Measurements from ENCODE around the gene FKBP15.
"Not testable (repeated sequence)": the region's sequence is repeated elsewhere in the genome, so short reads cannot be mapped to it uniquely, and the experiment has no call there.

FKBP15 gene

DNA sequence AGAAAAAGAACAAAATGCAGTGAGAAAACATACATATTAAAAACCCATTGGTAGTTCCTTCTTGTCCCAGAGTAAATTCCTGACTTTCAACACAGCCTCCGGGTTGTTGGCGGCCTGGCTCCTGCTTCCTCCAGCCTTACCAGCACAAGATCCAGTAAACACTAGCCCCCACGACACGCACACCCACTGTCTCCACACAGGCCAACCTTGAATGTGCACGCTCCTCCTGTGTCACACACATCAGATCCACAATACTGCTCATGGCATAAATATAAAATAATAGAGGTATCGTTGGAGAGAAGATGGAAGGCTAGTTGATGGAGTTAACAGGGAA is 72.7 kb downstream of the FKBP15 start:
- no peak for DNase-seq (ENCODE audit: low read depth)

DNA sequence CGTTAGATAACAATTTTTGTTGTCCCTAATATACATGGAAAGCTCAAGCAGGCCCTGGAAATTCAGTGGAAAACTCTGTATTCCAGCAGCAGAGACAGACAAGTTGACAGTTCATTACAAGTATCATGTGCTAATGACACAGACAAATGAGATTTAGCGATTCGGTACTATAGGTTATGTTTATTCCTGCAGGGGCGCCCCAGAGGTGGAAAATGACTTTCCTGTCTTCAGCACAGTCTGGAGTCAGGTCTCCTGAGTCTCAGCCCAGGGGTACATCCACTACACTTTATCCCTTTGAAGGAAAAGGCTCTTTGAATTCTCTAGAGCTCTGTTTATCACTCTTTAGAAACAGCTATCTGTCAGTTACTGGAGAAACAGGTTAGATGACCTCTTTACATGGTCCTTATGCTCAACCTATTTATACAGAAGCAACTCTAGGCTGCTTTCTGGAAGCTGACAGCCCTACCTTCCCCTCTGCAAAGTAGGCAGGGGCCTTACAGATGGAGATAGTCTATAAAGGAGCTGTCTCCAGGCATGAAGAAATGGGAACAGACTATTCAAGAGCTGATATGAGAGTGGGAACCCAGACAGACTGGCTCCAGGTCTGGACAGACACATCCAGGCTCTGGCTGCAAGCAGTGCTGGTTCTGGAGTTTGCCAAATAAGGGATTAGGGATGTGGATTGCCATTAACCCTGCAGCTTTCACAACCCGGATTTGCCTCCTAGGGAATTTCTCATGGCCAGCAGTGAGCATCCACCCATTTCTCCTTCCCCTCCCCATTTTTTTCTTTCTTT is 77.4 kb downstream of the FKBP15 start:
- DNase-seq (ENCODE audit: low read depth) = no peak

DNA sequence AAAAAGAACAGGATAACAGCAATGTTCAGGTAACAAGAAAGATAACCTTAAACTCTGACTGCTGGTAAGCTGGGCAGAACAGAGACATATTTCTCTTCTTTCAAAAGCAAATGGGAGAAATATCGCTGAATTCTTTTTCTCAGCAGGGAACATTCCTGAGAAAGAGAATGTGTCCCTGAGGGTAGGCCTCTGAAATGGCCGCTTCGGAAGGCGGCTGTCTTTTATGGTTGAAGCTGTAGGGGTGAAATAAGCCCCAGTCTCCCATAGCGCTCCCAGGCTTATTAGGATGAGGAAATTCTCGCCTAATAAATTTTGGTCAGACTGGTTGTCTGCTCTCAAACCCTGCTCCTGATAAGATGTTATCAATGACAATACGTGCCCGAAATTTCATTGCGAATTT is 80.2 kb downstream of the FKBP15 start:
- DNase-seq (ENCODE audit: low read depth) = not testable (repeated sequence)

DNA sequence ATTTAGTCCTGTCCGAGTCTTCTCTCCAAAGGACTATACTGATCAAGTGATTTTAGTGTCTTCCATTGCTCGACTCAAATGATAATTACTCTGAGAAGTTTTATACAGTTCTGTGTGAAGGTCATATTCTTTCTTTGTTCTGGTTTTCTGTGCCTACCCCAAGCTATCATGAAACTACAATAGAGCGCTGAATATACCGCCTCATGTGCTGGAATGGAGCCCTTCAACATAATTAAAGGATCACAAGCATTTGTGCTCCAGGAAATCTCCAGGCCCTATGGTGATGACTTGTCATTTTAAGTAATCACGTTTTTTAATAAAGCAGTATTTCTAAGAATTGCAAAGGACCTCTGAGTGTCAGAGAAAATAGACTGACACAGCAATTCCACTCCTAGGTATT is 81.1 kb downstream of the FKBP15 start:
- DNase-seq (ENCODE audit: low read depth) = no peak

DNA sequence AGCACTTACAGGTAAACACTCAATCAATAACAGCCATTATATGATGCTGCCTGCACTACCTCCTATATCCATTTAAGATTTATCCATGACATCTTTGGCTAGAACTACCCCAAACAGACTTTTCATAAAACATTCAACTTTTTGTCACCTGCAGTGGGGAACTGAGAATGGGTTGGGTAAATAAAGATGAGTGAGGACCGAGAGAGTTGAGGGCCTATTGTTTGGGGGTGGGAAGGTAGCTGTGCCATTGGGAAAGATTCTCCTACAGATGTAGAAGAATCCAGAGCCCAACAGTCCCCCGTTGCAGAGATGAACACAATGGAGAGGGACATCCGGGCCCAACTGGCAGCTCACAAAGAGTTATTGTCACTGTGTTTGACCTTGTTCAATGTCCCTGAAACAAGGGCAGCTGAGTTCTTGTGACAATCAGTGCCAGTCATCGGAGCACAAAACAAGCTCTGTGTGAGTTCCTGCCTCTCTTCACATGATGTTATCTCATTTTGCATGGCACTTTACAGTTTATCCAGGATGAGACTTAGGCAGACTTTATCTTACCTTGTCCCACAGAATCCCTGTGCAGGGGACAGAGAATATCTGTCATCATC is 81.8 kb downstream of the FKBP15 start:
- no peak for DNase-seq (ENCODE audit: low read depth)

DNA sequence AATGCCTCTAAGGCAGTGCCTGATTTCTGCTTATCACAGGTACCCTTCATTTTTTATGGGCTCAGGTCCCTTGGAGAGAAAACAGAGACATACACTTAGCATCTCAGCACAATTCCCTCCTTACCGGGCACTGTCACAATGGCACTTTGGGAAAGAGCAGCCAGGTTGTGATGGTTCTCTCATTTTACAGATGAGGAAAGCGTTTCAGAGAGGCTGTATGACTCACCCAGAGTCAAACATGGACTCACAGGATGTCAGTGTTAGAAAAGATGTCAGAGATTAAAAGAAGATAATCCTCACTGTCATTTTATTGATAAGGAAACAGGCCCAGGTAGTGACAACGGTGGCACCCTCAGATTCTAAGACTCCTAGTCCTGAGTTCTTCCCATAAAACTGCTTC is 82.3 kb downstream of the FKBP15 start:
- DNase-seq (ENCODE audit: low read depth) = no peak

DNA sequence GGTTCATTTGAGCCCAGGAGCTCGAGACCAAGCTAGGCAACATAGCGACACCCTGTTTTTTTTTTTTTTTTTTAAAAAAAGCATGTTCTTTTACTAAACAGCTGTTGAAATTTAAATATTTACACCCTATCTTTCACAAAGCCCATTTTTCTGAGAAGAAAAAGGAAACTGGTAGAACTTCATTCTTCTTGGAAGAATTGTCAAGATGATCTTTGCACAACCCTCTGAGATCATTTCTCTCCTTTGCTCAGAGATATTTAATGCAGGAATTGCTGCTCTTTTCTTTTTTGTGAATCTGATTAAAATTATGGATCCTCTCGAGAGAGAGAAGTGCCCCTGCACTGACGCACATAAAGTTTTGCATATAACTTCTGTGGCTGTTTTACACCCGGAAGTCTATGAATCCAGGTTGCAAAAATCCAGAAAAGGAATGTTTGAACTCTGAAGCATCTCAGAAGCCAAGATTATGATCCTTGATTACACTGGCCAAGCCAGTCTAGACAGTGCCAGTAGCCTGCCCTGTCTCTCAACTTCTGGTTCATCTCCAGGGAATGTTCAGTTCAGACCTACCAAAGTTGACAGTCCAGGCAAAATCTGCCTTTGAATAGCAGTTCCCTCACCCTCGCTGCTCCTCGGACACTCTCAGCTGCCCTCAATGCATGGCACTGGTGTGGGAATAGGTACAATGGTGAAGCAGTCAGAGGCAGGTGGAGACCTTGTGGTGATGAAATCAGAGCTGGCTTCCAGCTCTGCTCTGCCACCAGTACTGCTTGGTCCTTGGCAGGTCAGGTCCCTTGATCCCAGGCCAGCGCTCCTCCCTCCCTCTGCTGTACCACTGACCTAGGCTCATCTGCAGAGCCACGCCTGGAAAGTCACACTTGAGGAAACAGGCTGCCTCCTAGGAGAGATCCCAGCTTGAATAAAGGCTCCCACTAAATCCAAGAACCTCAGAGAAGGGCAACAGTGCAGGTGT is 83.6 kb downstream of the FKBP15 start:
- no peak for DNase-seq (ENCODE audit: low read depth)

DNA sequence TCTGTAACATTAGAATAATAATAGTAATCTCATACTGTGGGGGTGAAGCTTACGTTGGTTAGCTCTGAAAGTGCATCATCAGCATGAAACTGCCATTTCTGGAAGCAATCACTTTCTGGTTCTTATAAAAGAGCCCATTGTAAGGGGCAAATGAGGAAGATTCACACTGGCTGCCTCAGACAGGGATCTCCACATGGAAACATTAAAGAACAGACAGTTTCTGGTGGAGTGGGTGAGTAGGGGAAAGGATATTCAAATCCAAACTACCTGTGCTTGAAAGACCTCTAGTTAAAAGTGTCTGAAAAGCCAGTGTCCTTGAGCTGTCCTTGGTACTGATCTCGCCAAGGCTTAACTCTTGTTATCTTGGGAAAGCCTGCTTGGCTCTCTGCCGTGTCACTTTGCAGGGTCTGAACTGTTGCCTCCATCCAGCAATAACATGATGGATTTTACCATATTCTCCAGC is 89.4 kb downstream of the FKBP15 start:
- no peak for DNase-seq (ENCODE audit: low read depth)

DNA sequence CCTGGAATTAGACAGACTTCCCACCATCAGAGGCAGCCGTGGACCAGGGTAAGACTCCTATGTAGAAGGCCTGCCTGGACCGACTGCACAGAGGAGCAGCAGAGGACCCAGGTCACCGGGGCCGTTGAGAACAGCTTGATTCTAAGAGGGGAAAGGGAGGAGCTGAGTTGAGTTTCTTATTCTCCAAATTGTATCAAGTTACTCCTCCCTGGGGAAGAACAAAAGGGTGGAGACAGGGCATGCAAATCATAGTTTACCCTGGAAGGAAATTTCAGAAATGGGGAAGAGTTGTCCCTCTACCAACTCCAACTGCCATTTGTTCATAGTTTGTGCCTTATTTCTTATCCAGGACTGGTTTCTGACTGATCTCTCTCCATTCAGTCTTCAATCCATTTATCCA is 91.2 kb downstream of the FKBP15 start:
- DNase-seq (ENCODE audit: low read depth) = no peak

DNA sequence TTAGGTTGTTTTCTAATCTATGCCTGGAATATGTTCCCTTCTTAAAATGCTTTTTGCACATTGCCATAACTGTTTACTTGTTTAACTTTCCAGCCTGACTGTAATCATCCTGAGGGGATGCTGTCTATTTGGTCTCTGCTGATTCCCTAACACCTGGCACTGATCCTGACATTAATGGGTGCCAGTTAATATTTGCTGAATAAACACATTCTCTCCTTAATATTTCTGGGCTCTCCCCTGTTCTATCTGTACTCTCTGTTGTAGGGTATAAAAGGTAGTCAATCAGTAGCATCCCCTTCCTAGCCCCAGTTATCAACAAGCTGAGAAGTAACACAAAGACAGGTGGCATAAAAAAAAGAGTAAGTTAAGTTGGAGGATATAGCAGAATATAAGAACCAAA is 91.6 kb downstream of the FKBP15 start:
- no peak for DNase-seq (ENCODE audit: low read depth)

DNA sequence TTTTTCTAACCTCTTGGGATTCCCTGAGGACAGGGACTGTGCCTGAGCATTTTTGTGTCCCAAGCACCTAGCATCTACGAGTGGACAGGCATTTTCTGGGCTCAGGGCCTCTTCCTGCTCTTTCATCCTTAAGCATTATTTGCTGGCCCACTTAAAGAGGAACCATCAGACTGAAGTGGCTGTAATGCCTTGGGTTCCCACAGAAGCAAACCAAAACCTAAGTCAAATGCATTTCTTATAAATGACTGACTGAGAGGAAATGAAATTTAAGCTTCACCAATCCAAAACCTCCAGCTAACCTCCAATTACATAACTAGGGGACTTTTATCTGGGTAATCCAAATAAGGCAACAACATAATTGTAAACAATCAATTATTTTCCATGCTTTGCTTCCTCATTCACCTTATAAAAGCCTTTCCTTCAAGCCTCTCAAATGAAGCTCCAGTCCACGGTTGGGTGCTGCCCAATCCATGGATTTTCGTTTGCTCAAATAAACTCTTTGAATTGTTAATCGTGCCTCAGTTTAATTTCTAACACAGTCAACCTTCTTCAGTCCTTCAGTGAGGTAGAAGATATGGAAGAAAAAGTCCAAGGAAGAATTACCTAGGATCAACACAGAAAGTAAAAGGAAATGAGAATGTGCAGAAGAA is 95.6 kb downstream of the FKBP15 start:
- DNase-seq (ENCODE audit: low read depth) = no peak

DNA sequence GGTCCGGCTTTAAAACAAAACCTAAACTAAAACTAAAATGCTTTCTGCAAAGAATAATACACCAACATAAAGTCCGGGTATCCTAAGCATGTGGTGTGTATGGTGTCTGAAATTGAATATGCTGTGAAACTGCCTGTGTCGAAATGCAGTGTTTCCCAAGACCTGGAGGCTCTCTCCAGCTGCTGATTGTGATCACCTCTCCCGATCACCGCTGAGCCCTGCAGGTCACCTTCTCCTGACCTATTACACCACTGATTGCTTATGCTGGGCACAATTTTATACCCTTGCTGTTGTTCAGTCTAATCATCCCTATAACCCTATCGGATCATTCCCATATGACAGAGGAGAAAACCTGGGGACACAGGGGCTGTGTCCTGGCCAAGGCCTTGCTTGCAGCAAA is 102.2 kb downstream of the FKBP15 start:
- not testable (repeated sequence) for DNase-seq (ENCODE audit: low read depth)

Measured in GM04503 (cell line).